Measurements from ENCODE around the gene TEDC2. TPM values are rescaled to one million over a fixed set of nuclear protein-coding genes. Genes with fewer than 3 reads are reported as not detected.
"Not testable (repeated sequence)": the region's sequence is repeated elsewhere in the genome, so short reads cannot be mapped to it uniquely, and the experiment has no call there.

TEDC2 gene
- total and polyA plus RNA-seq, 10 of the 15 experiments (the other 5 are each of a cell fraction or from before 2014, with no cell fraction given) = 0.23 to 47.9 (median 19.1) TPM

DNA sequence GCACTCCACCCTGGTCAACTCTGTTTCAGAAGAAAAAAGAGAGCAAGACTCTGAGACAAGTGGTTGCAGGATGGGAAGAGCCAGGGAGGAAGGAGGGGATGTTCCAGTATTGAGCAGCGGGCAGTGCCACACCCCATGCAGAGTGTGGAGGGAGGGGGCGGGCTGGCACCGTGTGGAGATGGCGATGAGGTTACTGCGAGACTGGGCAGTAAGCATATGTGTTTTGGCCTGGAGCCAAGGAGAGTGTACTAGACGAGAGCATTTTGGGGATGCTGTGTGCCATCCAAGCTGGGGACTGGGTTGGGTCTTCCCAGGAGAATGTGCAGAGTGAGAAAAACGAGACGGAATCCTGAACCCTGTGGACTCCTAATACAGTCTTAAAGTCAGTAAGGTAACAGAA lies 18.4 kb downstream of the TEDC2 start:
- TF ChIP-seq BCLAF1 (IDR thresholded peaks at IDR 0.05) (no peak), CEBPB (IDR thresholded peaks at IDR 0.05; ENCODE audit: borderline replicate concordance in 1 of 2, low read depth in 2 of 2, low read length in 2 of 2) (no peak), ZNF207 (IDR thresholded peaks at IDR 0.05; ENCODE audit: borderline replicate concordance) (no peak)
- RAD21 ChIA-PET (ENCODE audit: unreplicated experiment) = interaction anchor here (1.5 kb wide), 1 partner anchor 10 kb away, joined by 4 read pairs; no protein-coding TSS in a partner anchor
- FAIRE-seq (no peak), ATAC-seq (no peak), DNase-seq (ENCODE audit: low read depth, low spot score) (no peak)
- no peak overlapping the region for H3K4me3 ChIP-seq
- in situ Hi-C loops (cut with MboI) (no loop called here), intact Hi-C loops (cut with micrococcal nuclease; ENCODE audit: unreplicated experiment) (no loop called here)
- H3K4me2 ChIP-seq (ENCODE audit: control insufficient read depth, insufficient read depth) = no peak overlapping the region
- no peak overlapping the region for H2AFZ ChIP-seq (ENCODE audit: control insufficient read depth, low read depth, low read length)
- BruUV-seq (replicated peaks) = no TSS peak
- H3K4me1 ChIP-seq (ENCODE audit: control insufficient read depth, insufficient read depth, low read length) = peaks cover 6% of the 10 kb centered on the region
- H4K20me1 ChIP-seq (ENCODE audit: control insufficient read depth, insufficient read depth) = no peaks in the 10 kb centered on the region
- SMC1A ChIA-PET (ENCODE audit: uncharacterized antibody, unreplicated experiment) = interaction anchor here (1.4 kb wide), 1 partner anchor 9 kb away, joined by 4 read pairs; no protein-coding TSS in a partner anchor
- WGBS (ENCODE audit: insufficient coverage, insufficient replicate concordance, low lambda C conversion rate, missing lambda C conversion rate) = 83% methylated on average over 8 of the region's 8 CpGs
- CTCF ChIA-PET = interaction anchor here (1.5 to 2.3 kb wide), 2 partner anchors 9 to 47 kb away, joined by 5 to 10 read pairs; no protein-coding TSS in a partner anchor
- POLR2A ChIA-PET = interaction anchor here (0.7 to 0.8 kb wide), 2 partner anchors 9 to 29 kb away, joined by 3 read pairs; no protein-coding TSS in a partner anchor
- no peak overlapping the region for H3K9ac ChIP-seq (ENCODE audit: control insufficient read depth, insufficient read depth, low read length)
- no peaks in the 10 kb centered on the region for H3K27me3 ChIP-seq (replicated peaks in 1 of 2; ENCODE audit: control insufficient read depth in 2 of 2, insufficient read depth in 2 of 2, low read length in 1 of 2)
- H3K27ac ChIP-seq (ENCODE audit: control insufficient read depth, insufficient read depth) = no peak overlapping the region
- H3K36me3 ChIP-seq (ENCODE audit: control insufficient read depth in 2 of 2, insufficient read depth in 2 of 2, low read length in 1 of 2) = no peaks in the 10 kb centered on the region
- H3K9me3 ChIP-seq (replicated peaks; ENCODE audit: control insufficient read depth, insufficient read depth, low read length) = no peaks in the 10 kb centered on the region
- H3K79me2 ChIP-seq (ENCODE audit: control insufficient read depth, insufficient read depth, low read length) = no peaks in the 10 kb centered on the region

- POLR2A ChIA-PET; H3K4me2 ChIP-seq (ENCODE audit: control insufficient read depth, insufficient read depth); FAIRE-seq; H3K79me2 ChIP-seq (ENCODE audit: control insufficient read depth, insufficient read depth, low read length); RAD21 ChIA-PET (ENCODE audit: unreplicated experiment); ATAC-seq; H3K4me3 ChIP-seq; H2AFZ ChIP-seq (ENCODE audit: control insufficient read depth, low read depth, low read length); H4K20me1 ChIP-seq (ENCODE audit: control insufficient read depth, insufficient read depth); H3K36me3 ChIP-seq (ENCODE audit: control insufficient read depth in 2 of 2, insufficient read depth in 2 of 2, low read length in 1 of 2); DNase-seq (ENCODE audit: low read depth, low spot score); H3K9me3 ChIP-seq (replicated peaks; ENCODE audit: control insufficient read depth, insufficient read depth, low read length); BruUV-seq (replicated peaks); H3K4me1 ChIP-seq (ENCODE audit: control insufficient read depth, insufficient read depth, low read length); in situ Hi-C loops (cut with MboI); H3K9ac ChIP-seq (ENCODE audit: control insufficient read depth, insufficient read depth, low read length); intact Hi-C loops (cut with micrococcal nuclease; ENCODE audit: unreplicated experiment); H3K27me3 ChIP-seq (replicated peaks in 1 of 2; ENCODE audit: control insufficient read depth in 2 of 2, insufficient read depth in 2 of 2, low read length in 1 of 2); SMC1A ChIA-PET (ENCODE audit: uncharacterized antibody, unreplicated experiment); H3K27ac ChIP-seq (ENCODE audit: control insufficient read depth, insufficient read depth): not testable (repeated sequence)
- CTCF ChIA-PET = interaction anchor here (0.6 kb wide), 1 partner anchor 22 kb away, joined by 4 read pairs; no protein-coding TSS in a partner anchor
- WGBS (ENCODE audit: insufficient coverage, insufficient replicate concordance, low lambda C conversion rate, missing lambda C conversion rate) = 88% methylated on average over 10 of the region's 10 CpGs
Measured at GRCh38 chr16:2479996-2480395, 20.1 kb downstream of the TEDC2 start.

Data from GM12878 (cell line).